ENCODE measurements around the gene CDK15.

CDK15 gene

DNA sequence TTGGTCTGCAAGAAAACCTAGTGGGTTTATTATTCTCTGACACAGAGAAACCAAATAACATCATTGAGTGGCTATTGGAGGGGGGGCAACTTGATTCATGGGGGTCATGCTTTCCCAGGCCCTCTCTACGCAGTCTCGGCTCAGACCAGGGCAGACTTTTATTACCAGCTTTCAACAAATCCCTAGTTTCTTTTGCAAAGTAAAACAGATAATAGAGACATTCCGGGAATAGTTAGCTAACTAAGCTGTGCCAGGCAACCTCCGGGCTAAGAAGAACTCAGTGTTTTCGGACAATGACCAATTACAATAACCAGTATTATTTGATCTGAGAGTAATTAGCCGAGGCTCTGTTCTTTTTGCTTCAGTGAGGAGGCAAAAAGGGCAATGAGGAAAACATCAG, 66.3 kb downstream of the CDK15 start:
- no peak for DNase-seq (ENCODE audit: low read depth)

DNA sequence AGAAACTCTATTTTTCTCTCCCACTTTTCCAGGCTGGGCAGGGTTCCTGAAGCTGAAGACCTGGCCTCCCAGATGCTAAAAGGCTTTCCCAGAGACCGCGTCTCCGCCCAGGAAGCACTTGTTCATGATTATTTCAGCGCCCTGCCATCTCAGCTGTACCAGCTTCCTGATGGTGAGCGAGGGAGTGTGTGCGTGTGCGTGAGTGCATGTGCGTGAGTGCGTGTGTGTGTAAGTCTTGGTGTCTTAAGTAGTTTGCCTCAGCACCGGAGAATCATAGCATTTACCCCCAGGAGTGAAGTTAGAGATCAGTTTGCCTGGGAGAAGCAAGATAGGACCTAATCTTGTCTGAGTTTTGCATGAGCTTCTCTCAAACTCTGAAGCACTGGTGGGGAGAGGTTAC, 73.7 kb downstream of the CDK15 start:
- no peak for DNase-seq (ENCODE audit: low read depth)

GRCh38 chr2:201880579-201880978, 74.2 kb downstream of the CDK15 start:
- no peak for DNase-seq (ENCODE audit: low read depth)

GRCh38 chr2:201880993-201881611, 74.8 kb downstream of the CDK15 start:
- DNase-seq (ENCODE audit: low read depth): peak; percentile 54

DNA sequence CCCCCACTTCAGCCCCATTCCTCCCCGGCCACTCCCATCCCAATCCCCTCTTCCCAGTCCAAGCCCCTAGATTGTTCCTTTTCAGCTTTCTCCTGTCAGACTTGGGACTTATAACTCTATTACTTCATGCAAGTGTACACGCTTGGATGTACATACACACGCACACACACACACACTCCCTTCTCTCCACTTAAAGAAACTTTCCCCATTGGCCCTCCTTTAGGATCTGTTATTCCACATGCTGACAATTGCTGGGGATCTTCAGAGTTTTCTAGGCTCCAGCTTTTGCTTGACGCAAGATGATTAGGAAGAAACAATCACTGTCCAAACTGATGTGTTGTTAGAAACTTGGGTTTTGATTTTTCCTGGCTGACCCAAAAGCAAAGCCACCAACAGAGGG, 75.4 kb downstream of the CDK15 start:
- no peak for DNase-seq (ENCODE audit: low read depth)

- no peak for DNase-seq (ENCODE audit: low read depth)
Observed at GRCh38 chr2:201882353-201883090, 76.2 kb downstream of the CDK15 start.

- no peak for DNase-seq (ENCODE audit: low read depth)
Observed at GRCh38 chr2:201883606-201884369, 77.5 kb downstream of the CDK15 start.

- peak; percentile 27 for DNase-seq (ENCODE audit: low read depth)
Observed at GRCh38 chr2:201886504-201886903, 80.2 kb downstream of the CDK15 start.

DNA sequence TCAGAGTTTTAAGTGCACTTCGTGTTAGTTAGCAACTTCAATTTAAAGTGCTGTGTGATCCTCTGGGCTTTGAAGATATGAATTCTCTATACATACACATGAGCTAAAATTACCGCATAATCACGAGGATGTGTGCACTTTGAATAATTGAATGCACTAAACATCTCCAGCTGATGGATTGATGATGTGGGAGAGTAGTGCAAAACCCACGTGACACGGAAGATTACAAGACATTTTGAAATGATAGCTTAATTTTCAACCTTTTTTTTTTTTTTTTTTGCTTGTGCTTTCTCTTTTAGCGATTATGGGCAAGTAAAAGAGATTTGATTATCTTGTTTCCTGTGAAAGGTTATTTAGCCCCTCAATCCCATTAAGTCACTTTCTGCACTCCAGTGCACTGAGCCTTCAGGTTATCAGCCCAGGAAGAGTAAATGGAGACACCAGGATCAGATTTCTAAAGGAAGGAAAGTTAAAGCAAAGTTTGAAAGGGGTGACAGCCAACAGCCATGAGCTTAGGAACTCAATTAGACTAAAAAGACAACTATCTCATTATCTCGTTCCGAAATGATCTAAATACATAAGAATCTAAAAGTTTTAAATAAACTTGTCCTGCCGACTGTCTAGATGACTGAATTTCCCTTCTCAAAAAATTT, 81.6 kb downstream of the CDK15 start:
- no peak for DNase-seq (ENCODE audit: low read depth)

- no peak for DNase-seq (ENCODE audit: low read depth)
Observed at GRCh38 chr2:201888426-201888800, 82.1 kb downstream of the CDK15 start.

GRCh38 chr2:201890453-201890852, 84.1 kb downstream of the CDK15 start:
- DNase-seq (ENCODE audit: low read depth): no peak

GRCh38 chr2:201891676-201892075, 85.3 kb downstream of the CDK15 start:
- DNase-seq (ENCODE audit: low read depth): no peak

- DNase-seq (ENCODE audit: low read depth): no peak
Observed at GRCh38 chr2:201892516-201892915, 86.2 kb downstream of the CDK15 start.

GRCh38 chr2:201900362-201900761, 94.0 kb downstream of the CDK15 start:
- DNase-seq (ENCODE audit: low read depth): no peak

- no peak for DNase-seq (ENCODE audit: low read depth)
Observed at GRCh38 chr2:201901786-201902185, 95.4 kb downstream of the CDK15 start.

- no peak for DNase-seq (ENCODE audit: low read depth)
Observed at GRCh38 chr2:201904538-201905420, 98.4 kb downstream of the CDK15 start.

DNA sequence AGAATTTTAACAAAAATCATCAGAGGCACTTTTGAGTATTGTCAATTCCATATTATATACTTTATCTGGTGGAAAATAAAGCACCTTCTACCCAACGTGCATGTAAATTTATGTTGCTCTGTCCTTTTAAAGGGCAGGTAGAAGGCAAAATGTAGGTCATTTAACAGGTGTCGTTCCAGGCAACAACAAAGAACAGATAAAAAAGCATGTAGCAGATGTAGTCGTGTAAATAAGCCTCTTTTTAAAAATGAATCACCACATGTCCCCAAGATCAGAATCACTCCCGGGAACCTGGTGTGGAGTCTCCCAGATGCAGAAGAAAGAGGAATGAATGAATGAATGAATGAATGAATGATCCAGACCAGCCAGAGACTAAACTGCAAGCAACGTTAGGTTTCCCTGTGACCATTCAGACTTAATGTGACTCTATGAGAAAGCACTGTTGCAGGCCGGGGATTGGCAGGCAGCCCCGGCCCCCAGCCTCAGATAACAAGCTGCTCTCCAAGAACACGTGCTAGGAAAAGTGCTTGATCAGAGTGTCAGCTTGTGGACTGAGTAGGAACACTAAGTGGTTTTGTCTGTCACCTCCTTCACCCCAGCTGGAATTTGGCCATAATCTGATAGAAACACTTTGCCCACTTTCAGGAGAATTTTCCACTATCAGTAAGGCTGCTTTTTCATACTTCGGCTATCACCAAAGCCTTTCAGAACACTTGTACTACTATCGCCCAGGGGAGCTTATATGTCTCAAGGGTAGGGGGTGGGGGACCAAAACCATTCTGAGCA, 100.6 kb downstream of the CDK15 start:
- no peak for DNase-seq (ENCODE audit: low read depth)

- DNase-seq (ENCODE audit: low read depth): no peak
Observed at GRCh38 chr2:201907563-201907881, 101.2 kb downstream of the CDK15 start.

GRCh38 chr2:201908901-201909300, 102.6 kb downstream of the CDK15 start:
- DNase-seq (ENCODE audit: low read depth): no peak

DNA sequence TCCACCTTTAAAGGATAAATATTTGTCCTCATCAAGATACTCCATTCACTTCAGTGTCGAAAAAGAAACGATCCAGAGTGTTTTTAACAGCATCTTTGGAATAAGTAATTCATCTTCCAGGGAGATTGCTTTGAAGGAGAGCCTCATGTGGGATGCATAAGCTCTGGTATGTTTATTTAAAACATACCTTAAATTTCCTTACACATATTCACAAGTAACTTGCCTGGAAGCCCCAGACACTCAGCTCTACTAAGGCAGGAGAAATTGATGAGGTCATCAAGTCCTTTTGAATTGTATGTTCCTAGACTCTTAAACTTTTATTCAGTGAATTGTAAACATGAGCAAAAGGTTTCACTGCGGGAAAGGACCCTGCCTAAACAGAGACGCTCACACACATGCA, 103.0 kb downstream of the CDK15 start:
- no peak for DNase-seq (ENCODE audit: low read depth)

- peak; percentile 24 for DNase-seq (ENCODE audit: low read depth)
Observed at GRCh38 chr2:201909961-201910361, 103.6 kb downstream of the CDK15 start.
